ENCODE data around the gene SLC6A8. TPM values are rescaled to one million over a fixed set of nuclear protein-coding genes. Genes with fewer than 3 reads are reported as not detected.

SLC6A8 gene
- total and polyA plus RNA-seq, 2 of the 4 experiments (the other 2 are of a cell fraction) = 7.2 to 25.5 TPM

DNA sequence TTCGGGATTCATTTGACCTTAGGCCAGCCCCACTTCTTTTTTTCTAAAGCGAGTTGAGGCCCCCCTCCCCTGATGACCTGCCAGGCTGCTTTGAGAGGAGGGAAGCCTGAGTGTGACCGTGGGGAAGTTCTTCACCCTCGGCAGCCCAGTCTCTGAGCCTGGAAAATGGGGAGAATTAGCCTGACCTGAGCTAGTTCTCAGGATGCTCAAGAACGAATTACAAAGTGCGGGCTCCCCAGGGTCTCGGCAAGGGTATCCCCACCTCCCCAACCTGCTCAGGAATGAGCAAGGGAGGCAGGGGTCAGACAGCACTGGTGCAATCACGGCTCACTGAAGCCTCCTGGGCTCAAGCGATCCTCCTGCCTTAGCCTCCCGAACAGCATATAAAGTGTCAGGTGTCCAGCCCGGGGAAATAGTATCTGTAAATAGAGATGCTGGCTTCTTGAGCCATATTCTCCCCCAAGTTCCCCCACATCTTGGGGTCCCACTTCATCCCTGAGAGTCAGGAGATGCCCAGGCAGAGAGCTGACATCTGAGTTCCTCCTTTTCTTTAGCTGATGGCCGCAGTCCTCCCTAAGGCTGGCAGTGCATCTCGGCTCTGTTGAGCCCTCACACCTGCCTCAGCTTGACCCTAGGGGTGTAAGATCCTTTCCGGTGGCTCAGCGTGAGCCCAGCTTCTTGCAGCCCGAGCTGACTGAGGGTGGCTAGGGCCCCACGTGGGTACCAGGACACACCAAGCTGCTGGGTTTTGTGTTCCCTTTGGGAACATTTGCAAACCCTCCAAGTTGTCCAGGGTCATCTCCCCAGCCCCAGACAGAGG lies 39.2 kb upstream of the SLC6A8 start:
- Histone ChIP-seq H3K9ac (ENCODE audit: low read depth, low read length) (no peak overlapping the region), H3K9me3 (ENCODE audit: control insufficient read depth, insufficient read depth, low read length) (peaks cover 3% of the 10 kb centered on the region; the same call in 1 of the 2 replicates), H2AK5ac (ENCODE audit: low read depth, low read length) (no peak overlapping the region), H2BK20ac (ENCODE audit: low read depth, low read length) (no peak overlapping the region), H2BK120ac (ENCODE audit: low read depth, low read length) (no peak overlapping the region), H3K4me2 (ENCODE audit: low read depth, low read length) (no peak overlapping the region), H4K91ac (ENCODE audit: insufficient read depth, low read depth, low read length) (no peak overlapping the region), H4K8ac (ENCODE audit: low read depth in 2 of 2, low read length in 2 of 2) (no peak overlapping the region), H3K14ac (replicated peaks; ENCODE audit: low read depth, low read length) (no peak overlapping the region), H3K4ac (ENCODE audit: low read depth, low read length) (no peak overlapping the region), H2AK9ac (replicated peaks; ENCODE audit: low read depth, low read length, poor library complexity) (no peak overlapping the region), H3K79me1 (ENCODE audit: low read depth in 1 of 2, low read length in 2 of 2) (no peaks in the 10 kb centered on the region), H4K20me1 (ENCODE audit: insufficient read depth, low read length) (no peaks in the 10 kb centered on the region), H2AFZ (replicated peaks; ENCODE audit: low read length, poor library complexity) (no peak overlapping the region), H3K18ac (ENCODE audit: low read depth, low read length) (no peak overlapping the region), H3K4me1 (ENCODE audit: control insufficient read depth, insufficient read depth, low read length) (no peaks in the 10 kb centered on the region), H3K23ac (ENCODE audit: low read depth, low read length) (no peak overlapping the region), H4K5ac (ENCODE audit: low read depth, low read length) (no peak overlapping the region), H2BK15ac (ENCODE audit: low read depth, low read length) (no peak overlapping the region), H3K9me1 (ENCODE audit: insufficient read depth, low read length) (no peaks in the 10 kb centered on the region), H3K36me3 (ENCODE audit: control insufficient read depth, insufficient read depth, low read length) (no peaks in the 10 kb centered on the region), H3K27me3 (ENCODE audit: control insufficient read depth, insufficient read depth, low read length) (peaks cover 42% of the 10 kb centered on the region), H3K27ac (ENCODE audit: insufficient read depth, low read length) (no peak overlapping the region), H3K4me3 (ENCODE audit: insufficient read depth, low read depth, low read length) (no peak overlapping the region), H3K56ac (ENCODE audit: extremely low read depth, insufficient read depth, low read length) (no peak overlapping the region), H2BK5ac (ENCODE audit: low read depth, low read length, poor library complexity, severe bottlenecking) (no peak overlapping the region)
- BruUV-seq (replicated peaks) = no TSS peak
- dilution Hi-C loops (cut with HindIII; ENCODE audit: low sequenced_read_pairs, unreplicated experiment) (no loop called here), in situ Hi-C loops (cut with MboI; ENCODE audit: low sequenced_read_pairs) (no loop called here), intact Hi-C loops (cut with micrococcal nuclease) (loop anchor here (1.0 kb wide), 1 partner anchor 109 kb away; no protein-coding TSS in a partner anchor)
- ATAC-seq (ENCODE audit: low read depth) = no peak
- 60% methylated on average over 1 of the region's 17 CpGs; no CpG with 5 or more reads in 1 of the 2 experiments for WGBS, 2 experiments (ENCODE audit: extremely low coverage in 2 of 2, insufficient read length in 1 of 2)
- TF ChIP-seq RCOR1 (IDR thresholded peaks at IDR 0.05; ENCODE audit: insufficient replicate concordance, low read length) (no peak), RAD21 (IDR thresholded peaks at IDR 0.05; ENCODE audit: low read length) (no peak), NFE2L2 (IDR thresholded peaks at IDR 0.05; ENCODE audit: low read depth, low read length) (no peak), FOS (IDR thresholded peaks at IDR 0.05; ENCODE audit: low read depth, low read length) (no peak), RFX5 (IDR thresholded peaks at IDR 0.05; ENCODE audit: low read depth, low read length) (no peak)
- TF ChIP-seq, protein P1, sequence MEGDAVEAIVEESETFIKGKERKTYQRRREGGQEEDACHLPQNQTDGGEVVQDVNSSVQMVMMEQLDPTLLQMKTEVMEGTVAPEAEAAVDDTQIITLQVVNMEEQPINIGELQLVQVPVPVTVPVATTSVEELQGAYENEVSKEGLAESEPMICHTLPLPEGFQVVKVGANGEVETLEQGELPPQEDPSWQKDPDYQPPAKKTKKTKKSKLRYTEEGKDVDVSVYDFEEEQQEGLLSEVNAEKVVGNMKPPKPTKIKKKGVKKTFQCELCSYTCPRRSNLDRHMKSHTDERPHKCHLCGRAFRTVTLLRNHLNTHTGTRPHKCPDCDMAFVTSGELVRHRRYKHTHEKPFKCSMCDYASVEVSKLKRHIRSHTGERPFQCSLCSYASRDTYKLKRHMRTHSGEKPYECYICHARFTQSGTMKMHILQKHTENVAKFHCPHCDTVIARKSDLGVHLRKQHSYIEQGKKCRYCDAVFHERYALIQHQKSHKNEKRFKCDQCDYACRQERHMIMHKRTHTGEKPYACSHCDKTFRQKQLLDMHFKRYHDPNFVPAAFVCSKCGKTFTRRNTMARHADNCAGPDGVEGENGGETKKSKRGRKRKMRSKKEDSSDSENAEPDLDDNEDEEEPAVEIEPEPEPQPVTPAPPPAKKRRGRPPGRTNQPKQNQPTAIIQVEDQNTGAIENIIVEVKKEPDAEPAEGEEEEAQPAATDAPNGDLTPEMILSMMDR (conservative IDR thresholded peaks at IDR 0.05; ENCODE audit: low read depth, low read length) = no peak
- TF ChIP-seq, protein P2, sequence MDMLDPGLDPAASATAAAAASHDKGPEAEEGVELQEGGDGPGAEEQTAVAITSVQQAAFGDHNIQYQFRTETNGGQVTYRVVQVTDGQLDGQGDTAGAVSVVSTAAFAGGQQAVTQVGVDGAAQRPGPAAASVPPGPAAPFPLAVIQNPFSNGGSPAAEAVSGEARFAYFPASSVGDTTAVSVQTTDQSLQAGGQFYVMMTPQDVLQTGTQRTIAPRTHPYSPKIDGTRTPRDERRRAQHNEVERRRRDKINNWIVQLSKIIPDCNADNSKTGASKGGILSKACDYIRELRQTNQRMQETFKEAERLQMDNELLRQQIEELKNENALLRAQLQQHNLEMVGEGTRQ (IDR thresholded peaks at IDR 0.05; ENCODE audit: low read depth, low read length) = no peak
- ChIA-PET CTCF (no interaction called here), POLR2A (ENCODE audit: unreplicated experiment) (no interaction called here)
- no peak for DNase-seq
